Skeletal muscle cell (primary cell): Measurements from ENCODE around the gene SLC4A1.
A peak's percentile ranks its signal among the peaks of the same experiment; 100 is the strongest.

Experiments used
- DNase-seq: peaks from one replicate; pipeline ENCODE4 v3.0.0-alpha.2; 2010; ENCODE audit warnings: low read depth
- H3K4me3 ChIP-seq: 2 replicates; pipeline ENCODE4 v1.5.1; 2011; ENCODE audit warnings: low read depth, mild to moderate bottlenecking, control low read depth, low read length, moderate library complexity

The SLC4A1 gene

GRCh38 chr17:44267818-44268490 lies at the start of gene SLC4A1:
Gene SLC4A1 (minus strand): TSS chr17:44268135. CDS start chr17:44262866, 5,269 bp downstream.
- no peak within 1 kb of the TSS for H3K4me3 ChIP-seq
- DNase-seq, result no peak

GRCh38 chr17:44317545-44317944 lies 49.6 kb upstream of the SLC4A1 start:
- DNase-seq, result no peak
- no peak overlapping the region for H3K4me3 ChIP-seq

GRCh38 chr17:44315760-44316731 lies 48.1 kb upstream of the SLC4A1 start:
- no peak overlapping the region for H3K4me3 ChIP-seq
- no peak for DNase-seq

- no peak for DNase-seq
- H3K4me3 ChIP-seq, result peak overlapping the region; percentile 38
Measured at GRCh38 chr17:44314869-44315661, 47.1 kb upstream of the SLC4A1 start.

GRCh38 chr17:44314524-44314868 lies 46.6 kb upstream of the SLC4A1 start:
- no peak for DNase-seq
- no peak overlapping the region for H3K4me3 ChIP-seq

GRCh38 chr17:44314031-44314430 lies 46.1 kb upstream of the SLC4A1 start:
- no peak for DNase-seq
- no peak overlapping the region for H3K4me3 ChIP-seq

- H3K4me3 ChIP-seq, result no peak overlapping the region
- DNase-seq, result no peak
Measured at GRCh38 chr17:44312396-44313104, 44.6 kb upstream of the SLC4A1 start.

GRCh38 chr17:44311562-44312181 lies 43.7 kb upstream of the SLC4A1 start:
- no peak for DNase-seq
- H3K4me3 ChIP-seq, result no peak overlapping the region

GRCh38 chr17:44310609-44311376 lies 42.9 kb upstream of the SLC4A1 start:
- no peak overlapping the region for H3K4me3 ChIP-seq

GRCh38 chr17:44310188-44310587 lies 42.3 kb upstream of the SLC4A1 start:
- no peak overlapping the region for H3K4me3 ChIP-seq
- no peak for DNase-seq

More at GRCh38 chr17:44310609-44311376, 42.9 kb upstream of the SLC4A1 start:
- DNase-seq, result no peak

- no peak for DNase-seq
- no peak overlapping the region for H3K4me3 ChIP-seq
Measured at GRCh38 chr17:44309472-44309871, 41.5 kb upstream of the SLC4A1 start.

- DNase-seq, result no peak
- H3K4me3 ChIP-seq, result peak overlapping the region; percentile 50
Measured at GRCh38 chr17:44308865-44309264, 40.9 kb upstream of the SLC4A1 start.

- no peak for DNase-seq
- peak within 1 kb of the TSS; percentile 50 for H3K4me3 ChIP-seq
Measured at GRCh38 chr17:44308320-44308818, 40.4 kb upstream of the SLC4A1 start, which contains the start of gene RUNDC3A. Gene RUNDC3A (plus strand): TSS chr17:44308601. CDS start chr17:44308833, 232 bp downstream.

GRCh38 chr17:44307387-44308186 lies 39.7 kb upstream of the SLC4A1 start:
- H3K4me3 ChIP-seq, result peak overlapping the region; percentile 50
- DNase-seq, result no peak

GRCh38 chr17:44304651-44305050 lies 36.7 kb upstream of the SLC4A1 start:
- no peak for DNase-seq
- H3K4me3 ChIP-seq, result no peak overlapping the region

- no peak for DNase-seq
- H3K4me3 ChIP-seq, result no peak overlapping the region
Measured at GRCh38 chr17:44297975-44298374, 30.0 kb upstream of the SLC4A1 start.
